Stomach smooth muscle (tissue), 2 donors: ENCODE measurements around the gene C17orf107.
A peak's percentile ranks its signal among the peaks of the same experiment; 100 is the strongest.
"Not testable (repeated sequence)": the region's sequence is repeated elsewhere in the genome, so short reads cannot be mapped to it uniquely, and the experiment has no call there.

Source experiments
- H3K27ac ChIP-seq: one replicate; pipeline ENCODE4 v1.7.0; 2013; ENCODE audit warnings: mild to moderate bottlenecking, low read length, inconsistent platforms
- H3K27me3 ChIP-seq, 2 donors: one replicate each; pipeline ENCODE4 v1.7.0; 2013; ENCODE audit warnings: low read length in 2 of 2; ENCODE audit not compliant: insufficient read depth in 2 of 2, control insufficient read depth in 1 of 2
- H3K36me3 ChIP-seq, 2 donors: one replicate each; pipeline ENCODE4 v1.7.0; 2013; ENCODE audit warnings: low read length in 2 of 2; ENCODE audit not compliant: control insufficient read depth in 2 of 2, insufficient read depth in 2 of 2
- H3K4me1 ChIP-seq: one replicate; pipeline ENCODE4 v1.7.0; 2013; ENCODE audit warnings: low read length; ENCODE audit not compliant: control insufficient read depth, insufficient read depth
- H3K4me3 ChIP-seq, 2 donors: one replicate each; pipeline ENCODE4 v1.7.0; 2013; ENCODE audit warnings: low read length in 2 of 2
- H3K9ac ChIP-seq, 2 donors: one replicate each; pipeline ENCODE4 v1.7.0; 2013; ENCODE audit warnings: low read length in 2 of 2, mild to moderate bottlenecking in 1 of 2
- H3K9me3 ChIP-seq, 2 donors: one replicate each; pipeline ENCODE4 v1.7.0; 2013; ENCODE audit warnings: low read length in 2 of 2; ENCODE audit not compliant: control insufficient read depth in 2 of 2
- donor health status: healthy.
- donor health status: Pancreatic carcinoma.

The C17orf107 gene

GRCh38 chr17:4899341-4900230, at the start of gene C17orf107:
TSS of gene C17orf107 (plus strand) at chr17:4899536. CDS start at chr17:4899763, 227 bp downstream.
- Histone ChIP-seq H3K9ac (peak within 1 kb of the TSS; percentile 42 to 51), H3K27me3 (peaks cover 28 to 41% of the 10 kb centered on the region in 2 donors)

GRCh38 chr17:4850246-4850645, 49.1 kb upstream of the C17orf107 start:
- peaks cover 0 to 4% of the 10 kb centered on the region in 2 donors for H3K36me3 ChIP-seq
- no peaks in the 10 kb centered on the region for H3K4me1 ChIP-seq
- H3K4me3 ChIP-seq, result no peak overlapping the region
- no peaks in the 10 kb centered on the region for H3K9me3 ChIP-seq
- H3K9ac ChIP-seq, result no peak overlapping the region
- no peaks in the 10 kb centered on the region for H3K27me3 ChIP-seq
- no peak overlapping the region for H3K27ac ChIP-seq

More at GRCh38 chr17:4899341-4900230, at the start of gene C17orf107:
- Histone ChIP-seq H3K4me1 (peaks cover 28% of the 10 kb centered on the region), H3K4me3 (peak within 1 kb of the TSS; percentile 66 to 70), H3K36me3 (peaks cover 18 to 24% of the 10 kb centered on the region in 2 donors), H3K27ac (no peak within 1 kb of the TSS), H3K9me3 (no peaks in the 10 kb centered on the region)

- no peak overlapping the region for H3K9ac ChIP-seq
- H3K36me3 ChIP-seq, result peaks cover 0 to 3% of the 10 kb centered on the region in 2 donors
- no peaks in the 10 kb centered on the region for H3K27me3 ChIP-seq
- no peak overlapping the region for H3K27ac ChIP-seq
- no peak overlapping the region for H3K4me3 ChIP-seq
- no peaks in the 10 kb centered on the region for H3K4me1 ChIP-seq
- H3K9me3 ChIP-seq, result no peaks in the 10 kb centered on the region
Measured at GRCh38 chr17:4851084-4851483, 48.3 kb upstream of the C17orf107 start.

GRCh38 chr17:4852567-4853207, 46.6 kb upstream of the C17orf107 start:
- Histone ChIP-seq H3K9me3 (no peaks in the 10 kb centered on the region), H3K27me3 (no peaks in the 10 kb centered on the region), H3K4me3 (no peak overlapping the region), H3K36me3 (peaks cover 0 to 4% of the 10 kb centered on the region in 2 donors), H3K9ac (no peak overlapping the region), H3K27ac (no peak overlapping the region), H3K4me1 (no peaks in the 10 kb centered on the region)

GRCh38 chr17:4853208-4853671, 46.1 kb upstream of the C17orf107 start:
- peaks cover 0 to 4% of the 10 kb centered on the region in 2 donors for H3K36me3 ChIP-seq
- no peak overlapping the region for H3K9ac ChIP-seq
- H3K9me3 ChIP-seq, result no peaks in the 10 kb centered on the region
- no peak overlapping the region for H3K27ac ChIP-seq
- no peak overlapping the region for H3K4me3 ChIP-seq
- peaks cover 3% of the 10 kb centered on the region for H3K4me1 ChIP-seq
- H3K27me3 ChIP-seq, result no peaks in the 10 kb centered on the region

- H3K27ac ChIP-seq, result no peak overlapping the region
- peaks cover 0 to 4% of the 10 kb centered on the region in 2 donors for H3K36me3 ChIP-seq
- no peak overlapping the region for H3K4me3 ChIP-seq
- no peaks in the 10 kb centered on the region for H3K27me3 ChIP-seq
- no peak overlapping the region for H3K9ac ChIP-seq
- H3K4me1 ChIP-seq, result peaks cover 9% of the 10 kb centered on the region
- no peaks in the 10 kb centered on the region for H3K9me3 ChIP-seq
Measured at GRCh38 chr17:4854111-4854681, 45.1 kb upstream of the C17orf107 start.

GRCh38 chr17:4856271-4856936, 42.9 kb upstream of the C17orf107 start:
- no peak overlapping the region for H3K27ac ChIP-seq
- no peak overlapping the region for H3K4me3 ChIP-seq
- H3K9ac ChIP-seq, result no peak overlapping the region
- H3K27me3 ChIP-seq, result no peaks in the 10 kb centered on the region
- H3K36me3 ChIP-seq, result peaks cover 0 to 10% of the 10 kb centered on the region in 2 donors
- H3K4me1 ChIP-seq, result peaks cover 17% of the 10 kb centered on the region
- no peaks in the 10 kb centered on the region for H3K9me3 ChIP-seq

- Histone ChIP-seq H3K27me3 (no peaks in the 10 kb centered on the region), H3K27ac (no peak overlapping the region), H3K9ac (no peak overlapping the region), H3K4me3 (no peak overlapping the region), H3K4me1 (peaks cover 17% of the 10 kb centered on the region), H3K36me3 (peaks cover 0 to 10% of the 10 kb centered on the region in 2 donors), H3K9me3 (no peaks in the 10 kb centered on the region)
Measured at GRCh38 chr17:4856937-4857314, 42.4 kb upstream of the C17orf107 start.

GRCh38 chr17:4857347-4857746, 42.0 kb upstream of the C17orf107 start:
- H3K36me3 ChIP-seq, result peaks cover 0 to 10% of the 10 kb centered on the region in 2 donors
- H3K9ac ChIP-seq, H3K9me3 ChIP-seq, H3K4me3 ChIP-seq, H3K27me3 ChIP-seq, H3K27ac ChIP-seq: not testable (repeated sequence)
- peaks cover 17% of the 10 kb centered on the region for H3K4me1 ChIP-seq
